HCT116 (cell line): ENCODE results near the gene CAPN13.

Source experiments
- CEBPB ChIP-seq: IDR thresholded peaks from 2 replicates; pipeline ENCODE4 v1.6.1; 2012; ENCODE audit warnings: low read depth
- CTCF ChIP-seq, 3 experiments: fragments of 200-600 bp in 1 of 3; sonication (generic) in 1 of 3; IDR thresholded peaks in 2 of 3; conservative IDR thresholded peaks in 1 of 3; 2 replicates each; pipeline ENCODE4 v1.5.1; 2012 to 2017; ENCODE audit warnings: low read depth in 2 of 3, low read length in 2 of 3, antibody characterized with exemption in 1 of 3, borderline replicate concordance in 1 of 3, control low read depth in 1 of 3, mild to moderate bottlenecking in 1 of 3, mixed read lengths in 1 of 3, mixed run types in 1 of 3, moderate library complexity in 1 of 3; ENCODE audit not compliant: insufficient read depth in 1 of 3
- EZH2 ChIP-seq: fragments of 200-600 bp; sonication (generic); IDR thresholded peaks from 2 replicates; pipeline ENCODE4 v1.6.1; 2017; ENCODE audit warnings: antibody characterized with exemption, mixed run types
- EZH2phosphoT487 ChIP-seq: fragments of 200-600 bp; IDR thresholded peaks from 2 replicates; pipeline ENCODE4 v1.6.1; 2018; ENCODE audit warnings: antibody characterized with exemption, borderline replicate concordance
- JUND ChIP-seq: IDR thresholded peaks from 2 replicates; pipeline ENCODE4 v1.6.1; 2012
- POLR2A ChIP-seq: IDR thresholded peaks from 2 replicates; pipeline ENCODE4 v1.7.0; 2011; ENCODE audit warnings: borderline replicate concordance; ENCODE audit not compliant: insufficient read depth, insufficient read length; ENCODE audit errors: extremely low read depth
- TCF7L2 ChIP-seq: IDR thresholded peaks from 2 replicates; pipeline ENCODE4 v1.7.0; 2011; ENCODE audit warnings: borderline replicate concordance, inconsistent platforms; ENCODE audit not compliant: insufficient read depth, insufficient read length; ENCODE audit errors: extremely low read depth
- TF ChIP-seq, protein P1 (sequence below): IDR thresholded peaks from 2 replicates; pipeline ENCODE4 v1.6.1; 2012; ENCODE audit warnings: low read depth

GRCh38 chr2:30756971-30757370, 50.3 kb downstream of the CAPN13 start:
- no peak for TF ChIP-seq CTCF (IDR thresholded peaks at IDR 0.05 in 2 of 3, conservative IDR thresholded peaks at IDR 0.05 in 1 of 3; ENCODE audit: borderline replicate concordance in 1 of 3, insufficient read depth in 1 of 3, low read depth in 2 of 3, low read length in 2 of 3)
- TF ChIP-seq EZH2phosphoT487, result no peak
- TF ChIP-seq POLR2A, result no peak
- TF ChIP-seq, protein P1, sequence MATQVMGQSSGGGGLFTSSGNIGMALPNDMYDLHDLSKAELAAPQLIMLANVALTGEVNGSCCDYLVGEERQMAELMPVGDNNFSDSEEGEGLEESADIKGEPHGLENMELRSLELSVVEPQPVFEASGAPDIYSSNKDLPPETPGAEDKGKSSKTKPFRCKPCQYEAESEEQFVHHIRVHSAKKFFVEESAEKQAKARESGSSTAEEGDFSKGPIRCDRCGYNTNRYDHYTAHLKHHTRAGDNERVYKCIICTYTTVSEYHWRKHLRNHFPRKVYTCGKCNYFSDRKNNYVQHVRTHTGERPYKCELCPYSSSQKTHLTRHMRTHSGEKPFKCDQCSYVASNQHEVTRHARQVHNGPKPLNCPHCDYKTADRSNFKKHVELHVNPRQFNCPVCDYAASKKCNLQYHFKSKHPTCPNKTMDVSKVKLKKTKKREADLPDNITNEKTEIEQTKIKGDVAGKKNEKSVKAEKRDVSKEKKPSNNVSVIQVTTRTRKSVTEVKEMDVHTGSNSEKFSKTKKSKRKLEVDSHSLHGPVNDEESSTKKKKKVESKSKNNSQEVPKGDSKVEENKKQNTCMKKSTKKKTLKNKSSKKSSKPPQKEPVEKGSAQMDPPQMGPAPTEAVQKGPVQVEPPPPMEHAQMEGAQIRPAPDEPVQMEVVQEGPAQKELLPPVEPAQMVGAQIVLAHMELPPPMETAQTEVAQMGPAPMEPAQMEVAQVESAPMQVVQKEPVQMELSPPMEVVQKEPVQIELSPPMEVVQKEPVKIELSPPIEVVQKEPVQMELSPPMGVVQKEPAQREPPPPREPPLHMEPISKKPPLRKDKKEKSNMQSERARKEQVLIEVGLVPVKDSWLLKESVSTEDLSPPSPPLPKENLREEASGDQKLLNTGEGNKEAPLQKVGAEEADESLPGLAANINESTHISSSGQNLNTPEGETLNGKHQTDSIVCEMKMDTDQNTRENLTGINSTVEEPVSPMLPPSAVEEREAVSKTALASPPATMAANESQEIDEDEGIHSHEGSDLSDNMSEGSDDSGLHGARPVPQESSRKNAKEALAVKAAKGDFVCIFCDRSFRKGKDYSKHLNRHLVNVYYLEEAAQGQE, result no peak
- no peak for TF ChIP-seq EZH2
- TF ChIP-seq JUND, result no peak
- no peak for TF ChIP-seq TCF7L2
- no peak for TF ChIP-seq CEBPB
